DMS53 treated with DMSO at 0.1 percent for 48 hours (cell line): ENCODE results near the gene PACRG.

Experiments
- DNase-seq: peaks from one replicate; lab custom pipeline; 2025; ENCODE audit not compliant: unreplicated experiment; lab: John Stamatoyannopoulos, UW

The PACRG gene

DNA sequence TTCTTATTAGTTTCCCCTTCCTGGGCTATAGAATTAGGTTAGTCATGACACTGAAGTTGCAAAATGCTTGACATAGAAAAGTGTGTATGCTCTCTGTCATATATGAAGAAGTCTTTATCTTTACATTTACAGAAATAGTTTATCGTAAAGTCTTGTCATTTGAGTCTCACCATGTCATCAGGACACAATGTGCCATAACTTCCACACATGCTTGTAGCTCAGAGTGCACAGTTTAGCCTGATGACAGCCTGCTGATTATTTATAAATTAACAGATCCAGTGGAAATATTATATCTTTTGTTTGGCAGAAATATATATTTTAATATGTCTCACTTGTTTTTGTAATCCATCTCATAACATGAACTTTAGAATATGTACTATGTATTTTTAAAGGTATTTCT, 399.8 kb downstream of the PACRG start:
- no peak for DNase-seq

DNA sequence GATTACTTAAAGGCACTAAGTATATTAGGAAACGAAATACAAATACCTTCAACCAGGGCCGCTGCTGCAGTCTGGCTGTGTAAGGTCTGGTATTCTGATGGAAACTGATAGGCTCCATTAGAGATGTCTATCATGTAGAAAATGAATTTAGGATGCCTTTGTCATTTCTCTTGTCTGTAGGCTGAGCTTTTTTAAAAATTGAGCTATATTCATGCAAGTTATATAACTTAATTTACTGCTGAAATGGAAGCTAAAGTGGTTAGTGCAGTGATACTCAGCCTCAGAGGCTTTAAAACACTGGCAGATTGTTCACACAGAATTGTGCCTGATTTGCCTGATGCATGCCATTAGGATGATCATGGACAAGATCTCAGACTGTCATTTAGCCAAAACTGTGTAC, 400.6 kb downstream of the PACRG start:
- DNase-seq: no peak

DNA sequence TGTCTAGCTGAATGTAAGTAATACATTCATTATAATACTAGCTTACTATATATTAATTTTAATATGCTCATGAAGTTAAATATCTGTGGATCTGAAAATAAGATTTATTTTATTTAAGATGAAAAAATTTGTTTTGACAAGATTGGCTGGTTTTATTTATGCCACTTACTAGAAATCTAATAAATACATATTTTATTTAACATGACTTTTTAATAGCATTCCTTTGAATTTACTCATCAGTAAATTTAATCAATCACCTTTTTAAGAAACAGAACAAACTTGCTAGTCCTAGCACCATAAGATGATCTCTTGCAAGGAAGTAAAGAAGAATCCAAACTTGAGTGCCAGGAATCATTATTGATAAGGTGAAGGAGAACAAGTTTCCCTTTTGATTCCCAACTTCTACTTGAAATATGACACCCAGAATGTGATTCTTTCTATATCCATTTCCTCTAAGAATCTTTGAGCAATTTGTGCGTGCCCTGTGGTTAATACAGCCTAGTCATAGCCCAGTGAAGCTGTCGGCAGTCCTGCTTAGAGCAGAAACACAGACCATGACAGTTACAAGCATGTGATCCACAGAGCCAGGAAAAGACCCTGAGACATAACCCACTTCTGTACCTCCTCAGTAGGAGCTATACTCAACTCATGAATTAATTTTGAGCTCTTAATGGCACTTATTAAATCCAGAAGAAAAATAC, 404.4 kb downstream of the PACRG start:
- no peak for DNase-seq

DNA sequence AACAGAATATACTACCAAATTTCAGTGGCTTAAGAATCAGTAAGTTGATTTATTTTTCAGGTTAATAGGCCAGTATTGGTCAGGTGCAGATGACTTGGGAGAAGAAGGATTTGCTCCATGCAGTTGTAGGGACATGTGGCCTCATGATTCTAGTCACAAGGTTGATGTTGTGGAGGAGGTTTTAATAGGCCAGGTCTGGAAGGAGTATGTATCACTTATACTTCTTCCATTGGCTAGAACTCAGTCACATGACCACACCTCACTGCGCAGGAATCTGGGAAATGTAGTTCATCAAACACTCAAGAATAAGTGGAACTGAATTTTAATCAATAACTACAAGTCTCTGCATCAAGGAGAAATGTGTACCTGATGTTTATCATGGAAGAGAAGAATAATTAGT, 405.2 kb downstream of the PACRG start:
- no peak for DNase-seq

DNA sequence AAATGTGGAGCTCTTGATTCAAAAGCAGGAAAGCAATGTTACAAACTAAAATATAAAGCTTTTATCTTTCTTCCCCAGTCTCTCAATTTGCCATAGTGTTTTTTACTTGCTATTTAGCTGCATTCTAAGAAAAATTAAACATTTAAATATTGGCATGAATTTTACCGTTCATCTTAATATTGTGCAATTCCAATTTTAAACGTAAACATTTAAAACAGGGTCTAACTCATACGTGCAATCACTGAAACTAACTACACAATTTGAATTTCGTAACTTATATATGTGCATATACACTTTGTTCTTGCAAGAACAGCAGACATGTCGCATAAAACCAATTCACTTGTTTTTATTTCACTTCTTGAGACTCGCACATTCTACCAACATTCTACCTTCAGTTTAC, 405.9 kb downstream of the PACRG start:
- DNase-seq: no peak

DNA sequence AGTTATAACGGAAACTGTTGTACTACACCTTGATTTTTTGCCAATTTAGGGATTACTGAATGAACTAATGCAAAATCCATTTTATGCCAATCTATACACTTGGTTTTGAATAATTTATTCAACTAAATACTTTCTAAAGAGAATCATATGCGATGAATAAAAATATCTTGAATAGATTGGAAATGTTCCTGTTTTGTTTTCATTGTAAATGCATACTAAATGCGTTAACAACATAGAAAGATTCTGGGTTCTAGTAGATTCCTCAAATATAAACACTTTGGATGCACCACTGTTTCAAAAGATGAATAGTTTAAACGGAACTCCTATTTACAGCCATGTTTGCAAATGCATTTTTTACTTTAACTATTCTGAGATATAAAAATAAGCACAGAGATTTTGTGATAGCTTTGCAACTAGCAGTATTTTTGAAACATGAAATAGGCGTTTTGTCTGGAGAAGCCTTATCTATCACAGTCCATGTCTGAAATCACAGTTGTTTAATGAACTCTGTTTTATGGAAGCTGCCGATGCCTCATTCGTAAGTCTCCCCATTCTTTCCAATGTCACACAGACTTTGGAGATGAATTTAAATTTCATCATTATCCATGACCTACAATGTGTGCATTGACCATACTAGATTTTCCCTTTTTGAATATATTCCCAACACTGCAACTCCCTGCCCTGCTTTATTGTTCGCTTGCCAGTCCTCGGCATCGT, 409.1 kb downstream of the PACRG start:
- DNase-seq: no peak

DNA sequence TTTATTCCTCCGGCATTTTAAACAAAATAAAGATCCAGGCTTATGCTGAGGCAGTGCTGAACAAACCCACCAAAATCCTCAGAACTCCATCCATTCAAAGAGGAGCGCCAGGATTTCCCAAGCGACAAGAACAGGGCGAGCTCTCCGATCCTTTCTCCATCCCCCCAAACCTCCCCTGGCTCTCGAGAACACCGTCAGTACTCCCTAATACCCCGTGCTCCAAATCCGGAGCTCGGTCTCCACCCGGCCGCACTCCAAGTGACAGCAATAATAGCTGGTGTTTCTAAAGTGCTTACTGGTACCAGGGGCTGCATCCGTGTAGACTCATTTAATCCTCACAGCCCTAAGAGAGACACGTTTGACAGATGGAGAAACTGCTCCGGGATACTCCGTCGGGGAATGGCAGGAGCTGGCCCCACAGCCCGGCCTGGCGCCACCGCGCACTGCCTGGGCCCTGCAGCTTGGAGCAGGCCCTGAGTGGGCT, 409.7 kb downstream of the PACRG start:
- no peak for DNase-seq

DNA sequence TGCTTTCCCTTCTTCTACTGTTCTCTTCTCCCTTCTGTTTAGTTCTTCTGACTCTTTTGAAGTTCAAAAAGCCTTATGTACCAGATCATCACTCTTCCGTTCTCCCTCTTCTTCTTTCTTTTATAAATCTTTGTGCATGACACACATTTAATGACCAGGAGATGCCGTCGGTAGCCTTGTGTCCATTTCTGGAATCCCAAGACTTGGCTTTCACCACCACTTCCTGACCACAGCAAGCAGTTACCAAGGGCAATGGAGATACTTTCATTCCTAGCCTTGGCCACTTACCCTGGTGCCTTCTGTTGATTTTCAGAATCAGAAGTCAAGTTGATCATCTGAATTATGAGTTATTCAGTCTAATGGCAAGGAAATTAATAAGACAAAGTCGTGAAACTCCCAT, 418.3 kb downstream of the PACRG start:
- DNase-seq: no peak

DNA sequence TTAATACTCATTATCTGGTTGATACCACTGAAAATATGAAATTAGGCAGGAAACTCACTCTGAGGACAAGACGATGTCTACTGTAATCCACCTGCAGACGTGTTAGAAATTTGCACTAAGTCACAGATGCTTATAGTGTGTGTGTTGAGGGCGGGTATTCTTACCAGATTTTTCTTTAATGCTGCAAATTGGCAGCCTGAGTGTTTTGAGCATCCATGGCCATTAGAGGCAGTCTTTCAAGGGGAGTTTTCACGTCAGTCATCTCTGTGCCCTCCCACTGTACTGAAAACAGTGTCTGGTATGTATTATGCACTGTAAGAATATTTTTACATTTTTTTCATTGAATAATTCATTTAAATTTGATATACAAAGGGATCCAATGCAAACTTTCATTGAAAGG, 420.2 kb downstream of the PACRG start:
- DNase-seq: no peak

DNA sequence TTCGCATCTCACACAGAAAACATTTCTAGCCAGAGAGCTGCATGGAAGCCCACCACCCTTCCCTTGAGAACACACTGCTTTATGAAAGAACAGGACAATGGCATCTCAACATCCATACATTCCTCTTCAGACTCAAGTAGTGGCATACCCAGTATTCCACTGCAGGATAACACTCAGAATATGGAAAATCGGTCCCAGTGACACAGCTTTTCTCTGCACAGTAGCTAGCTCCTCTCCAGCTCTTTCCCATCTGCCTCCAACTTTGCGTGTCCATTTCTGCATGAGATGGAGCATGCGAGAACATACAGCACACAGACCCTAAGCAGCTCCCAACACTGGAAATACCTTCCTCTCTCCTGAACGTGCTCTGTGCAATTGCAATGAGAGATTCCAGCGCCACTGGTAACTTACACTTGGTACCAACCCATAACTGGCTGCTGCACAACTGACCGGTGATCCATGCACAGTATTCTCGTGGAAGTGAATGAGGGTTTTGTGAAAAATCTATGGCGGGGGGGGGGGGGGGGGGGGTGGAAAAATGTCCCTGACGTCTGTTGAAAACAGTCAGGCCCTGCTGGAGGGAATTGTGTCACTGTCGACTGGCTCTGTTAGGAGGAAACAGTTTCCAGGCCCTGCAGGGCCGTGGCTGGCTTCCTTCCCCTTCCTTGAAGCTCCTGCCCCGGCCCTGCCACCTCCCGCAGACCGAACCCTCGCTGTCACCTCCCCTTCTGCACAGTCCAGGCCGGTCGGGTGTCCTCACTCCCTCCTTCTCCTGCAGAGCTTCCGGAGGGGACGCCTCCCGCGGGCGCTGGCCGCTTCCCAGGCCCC, 420.9 kb downstream of the PACRG start:
- no peak for DNase-seq

DNA sequence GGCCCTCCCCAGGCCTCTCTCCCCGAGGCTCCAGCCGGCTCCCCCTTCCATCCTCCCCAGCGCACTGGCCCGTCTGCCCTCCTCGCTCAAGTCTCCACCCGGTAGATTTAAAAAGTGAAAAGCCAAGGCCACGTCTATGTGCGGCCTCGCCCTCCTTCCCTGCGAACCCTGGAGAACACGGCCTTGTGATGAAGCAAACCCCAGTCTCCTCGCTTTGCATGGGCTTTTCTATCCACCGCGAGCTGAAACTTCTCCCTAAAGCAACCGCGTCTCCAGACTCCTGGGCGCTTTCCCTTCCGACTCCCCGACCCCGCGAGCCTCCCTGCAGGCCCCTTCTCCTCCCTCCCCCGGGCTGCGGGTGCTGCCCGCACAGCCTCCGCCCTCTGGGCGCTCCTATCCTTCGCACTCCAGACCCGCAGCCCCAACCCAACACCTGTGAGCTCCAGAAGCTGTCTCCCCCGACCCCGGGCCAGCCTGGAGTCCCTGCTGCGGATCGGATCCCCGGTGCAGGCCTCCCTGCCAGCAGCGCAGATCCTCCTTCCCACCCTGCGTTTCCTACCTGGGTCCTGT, 421.6 kb downstream of the PACRG start:
- no peak for DNase-seq

DNA sequence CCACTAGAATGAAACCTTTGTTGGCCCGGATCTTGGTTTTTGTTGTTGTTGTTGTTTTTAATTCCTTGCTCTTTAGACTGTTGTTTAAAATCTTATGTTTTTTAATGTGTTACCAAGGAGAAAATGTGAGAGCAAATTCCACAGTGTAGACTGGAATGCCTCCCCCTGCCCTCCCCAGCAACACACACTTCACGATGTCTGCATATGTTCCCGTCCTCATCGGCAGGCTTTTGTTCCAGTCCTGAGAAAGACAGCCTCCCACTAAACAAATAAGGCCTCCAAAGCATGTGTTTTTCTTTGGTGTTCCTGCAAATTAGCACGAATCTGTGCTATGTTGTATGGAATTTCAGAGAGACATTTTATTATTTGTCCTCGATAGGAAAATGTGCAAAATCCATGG, 423.4 kb downstream of the PACRG start:
- no peak for DNase-seq

DNA sequence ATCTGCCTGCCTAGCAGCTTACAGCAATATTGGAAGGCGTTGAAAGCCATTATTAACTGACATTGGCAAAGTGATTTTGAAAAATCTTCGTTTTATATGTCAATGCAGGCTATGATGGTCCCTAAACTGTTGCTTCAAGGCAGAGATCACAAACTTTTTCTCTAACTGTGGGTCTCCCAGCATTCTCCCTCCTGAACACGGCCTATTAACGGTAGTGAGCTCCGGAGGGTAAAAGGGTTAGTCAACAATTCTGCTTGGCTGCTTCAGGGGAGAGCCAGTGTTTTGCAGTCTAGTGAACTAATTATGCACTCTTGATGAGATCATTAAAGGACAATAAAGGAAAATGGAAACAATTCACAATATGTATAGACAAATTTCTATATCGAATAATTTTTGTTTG, 424.9 kb downstream of the PACRG start:
- no peak for DNase-seq

DNA sequence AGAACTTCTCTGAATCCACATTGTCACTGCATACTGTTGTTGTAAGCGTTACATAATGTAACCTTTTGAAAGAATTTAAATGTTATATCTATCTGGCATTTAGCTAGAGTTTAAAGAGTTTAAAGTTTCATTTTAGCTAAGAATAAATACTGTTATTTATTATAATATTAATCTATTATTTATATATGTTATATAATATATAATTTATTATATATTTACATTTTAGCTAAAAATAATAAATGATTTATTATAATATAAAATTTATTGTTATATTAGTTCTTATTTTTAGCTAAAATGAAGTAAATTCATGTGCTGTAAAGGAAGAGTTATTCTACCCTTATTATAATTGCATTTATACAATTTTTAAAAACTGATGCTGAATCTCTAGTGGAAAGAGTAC, 431.3 kb downstream of the PACRG start:
- DNase-seq: no peak

DNA sequence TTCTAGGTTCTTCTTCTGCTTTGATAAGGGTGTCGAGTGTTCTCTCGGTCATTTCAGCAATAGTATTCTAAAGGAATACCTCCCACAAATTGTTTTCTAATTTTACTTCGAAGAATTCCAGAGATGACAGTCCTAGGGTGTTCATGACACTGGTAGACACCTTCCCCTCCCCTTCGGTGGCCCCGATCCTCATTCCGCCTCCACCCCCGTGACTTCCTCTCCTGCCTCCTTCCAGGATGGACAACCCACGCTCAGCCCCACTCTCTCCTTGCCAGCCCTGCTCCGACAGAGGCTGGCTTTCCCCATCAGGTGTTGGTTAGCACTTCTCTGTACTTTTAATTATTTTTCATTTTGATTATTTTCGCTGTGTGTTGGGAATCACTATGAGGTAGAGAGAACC, 431.9 kb downstream of the PACRG start:
- DNase-seq: no peak

DNA sequence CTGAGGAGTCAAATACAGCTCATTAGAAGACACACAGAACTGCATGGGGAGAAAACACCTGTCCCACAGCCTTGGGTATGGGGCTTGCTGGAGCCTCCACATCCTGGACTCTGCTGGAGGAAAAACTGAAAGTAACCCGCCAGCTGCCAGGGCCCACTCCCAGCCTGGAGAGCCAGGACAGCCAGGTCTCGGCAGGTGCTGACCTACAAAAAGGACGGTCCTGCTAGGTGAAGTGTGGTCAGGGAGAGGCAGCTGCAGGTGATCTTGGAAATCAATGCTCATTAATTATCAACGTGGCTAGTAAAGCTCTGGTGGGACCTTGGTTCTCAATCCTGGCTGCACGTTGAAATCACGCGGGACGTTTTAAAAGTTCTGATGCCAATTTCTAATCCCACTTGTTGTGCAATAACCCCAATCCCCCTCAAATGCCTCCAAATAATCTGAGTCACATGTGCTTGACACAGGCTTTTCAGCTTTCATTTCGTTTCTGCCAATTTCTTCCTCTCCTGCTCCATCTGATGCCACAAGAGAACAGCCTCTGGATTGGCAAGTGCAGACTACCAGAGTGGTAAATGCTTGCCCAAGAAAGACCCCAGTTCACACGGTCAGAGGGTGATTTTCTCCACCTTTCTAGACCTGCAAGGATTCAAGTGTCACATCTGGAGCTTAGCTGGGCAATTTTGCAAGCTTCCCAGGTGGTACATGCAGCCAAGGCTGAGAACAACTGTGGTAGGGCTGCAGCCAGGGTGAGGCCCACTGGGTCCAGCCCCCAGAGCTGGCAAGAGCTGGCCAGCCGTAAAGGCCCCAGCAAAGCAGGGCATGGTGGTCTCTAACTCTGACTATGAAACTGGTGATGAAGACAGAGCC, 434.5 kb downstream of the PACRG start:
- DNase-seq: no peak

DNA sequence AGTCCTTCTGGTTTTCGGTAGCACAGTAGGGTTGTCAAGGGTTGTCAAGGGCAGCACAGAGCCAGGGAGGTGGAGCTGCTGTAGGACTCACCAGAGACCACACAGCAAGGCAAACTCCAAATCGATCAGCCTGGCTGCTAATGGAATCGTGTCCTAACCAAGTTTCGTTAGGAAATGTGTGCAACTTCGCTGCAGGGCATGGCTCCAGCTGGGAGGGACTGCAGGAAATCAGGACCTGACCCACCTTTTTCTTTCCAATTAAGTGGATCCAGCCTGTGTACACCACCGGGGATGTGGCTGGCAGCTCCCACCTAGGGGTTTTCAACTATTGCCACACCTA, 435.1 kb downstream of the PACRG start:
- DNase-seq: no peak

DNA sequence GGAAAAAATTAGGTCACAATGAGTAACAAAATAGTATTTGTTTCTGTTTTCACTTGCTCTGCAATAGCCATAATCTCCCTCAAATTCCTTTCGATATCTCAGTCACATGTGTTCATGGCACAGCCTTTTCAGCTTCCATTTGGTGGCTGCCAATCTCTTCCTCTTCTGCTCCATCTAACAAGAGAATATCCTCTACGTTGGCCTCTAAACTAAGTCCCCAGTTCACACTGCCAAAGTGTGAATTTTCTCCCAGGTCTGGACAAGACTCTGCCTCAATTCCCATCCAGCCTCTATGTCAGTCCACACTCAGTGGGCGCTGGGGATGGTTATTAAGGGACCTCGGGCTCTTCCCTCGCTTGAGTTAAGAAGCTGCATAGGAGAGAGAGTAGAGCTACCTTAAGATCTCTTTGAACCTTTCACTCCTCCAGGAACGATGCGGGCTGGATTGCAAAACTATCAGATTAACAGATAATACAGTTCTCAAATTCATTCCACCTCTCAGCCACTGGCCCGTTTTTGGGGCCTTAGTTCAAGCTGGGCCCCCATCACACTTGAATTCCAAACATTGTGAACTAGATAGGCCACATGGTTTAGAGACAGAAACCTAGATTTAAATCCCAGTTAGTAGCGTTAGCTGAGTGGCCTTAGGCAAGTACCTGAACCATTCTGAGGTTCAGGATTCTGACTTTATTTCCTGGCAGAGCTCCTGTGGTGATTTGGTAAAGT, 436.6 kb downstream of the PACRG start:
- no peak for DNase-seq

DNA sequence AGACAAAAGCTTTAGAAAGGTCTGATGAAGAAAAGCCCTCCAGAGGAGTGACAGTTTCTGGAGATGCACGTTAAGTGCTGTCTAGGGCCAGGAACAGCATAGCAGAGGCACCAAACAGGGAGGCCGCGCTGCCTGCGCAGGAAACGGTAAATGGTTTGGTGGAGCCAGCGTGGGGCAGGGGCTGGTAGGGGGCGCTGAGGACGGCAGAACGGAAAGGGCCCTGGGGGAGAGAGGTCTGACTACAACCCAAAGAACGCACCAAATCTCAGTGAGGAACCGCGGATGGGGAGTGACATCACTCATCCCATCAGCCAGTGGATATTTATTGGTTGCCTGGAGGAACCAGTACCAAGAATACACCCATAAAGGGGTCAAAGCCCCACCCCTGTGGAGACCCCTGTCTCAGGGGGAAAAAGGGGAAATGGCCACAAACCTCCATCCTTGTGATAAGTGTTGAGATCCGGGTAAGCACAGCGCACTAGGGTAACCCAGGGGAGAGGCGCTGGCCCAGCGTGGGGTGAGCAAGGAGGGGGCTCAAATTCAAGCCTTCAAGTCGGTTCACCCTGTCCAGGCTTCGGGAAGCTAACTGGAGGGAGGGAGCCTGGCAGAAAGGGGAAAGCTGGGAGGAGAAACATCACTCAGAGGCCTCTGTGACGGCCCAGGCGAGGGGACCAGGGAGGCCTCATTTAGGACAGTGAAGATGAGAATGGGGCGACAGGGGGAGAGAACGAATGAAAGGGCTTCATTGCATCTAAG, 437.6 kb downstream of the PACRG start:
- no peak for DNase-seq
